HG03457 (cell line): Measurements from ENCODE around the gene KCNH4.
"Not testable (repeated sequence)": the region's sequence is repeated elsewhere in the genome, so short reads cannot be mapped to it uniquely, and the experiment has no call there.

Experiments used
- ATAC-seq: cut with Tn5 transposase; IDR thresholded peaks from one replicate; pipeline ENCODE4 v1.9.1; 2021; ENCODE audit warnings: moderate number of reproducible peaks; ENCODE audit not compliant: unreplicated experiment

Gene KCNH4

DNA sequence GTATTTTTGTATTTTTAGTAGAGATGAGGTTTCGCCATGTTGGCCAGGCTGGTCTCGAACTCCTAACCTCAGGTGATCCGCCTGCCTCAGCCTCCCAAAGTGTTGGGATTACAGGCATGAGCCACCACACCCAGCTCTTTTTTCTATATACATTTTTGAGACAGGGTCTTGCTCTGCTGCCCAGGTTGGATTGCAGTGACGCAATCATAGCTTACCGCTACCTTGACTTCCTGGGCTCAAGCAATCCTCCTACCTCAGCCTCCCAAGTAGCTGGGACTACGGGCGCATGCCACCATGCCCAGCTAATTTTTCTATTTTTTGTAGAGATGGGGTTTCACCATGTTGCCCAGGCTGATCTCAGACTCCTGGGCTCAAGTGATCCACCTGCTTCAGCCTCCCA lies 40.3 kb downstream of the KCNH4 start:
- not testable (repeated sequence) for ATAC-seq

DNA sequence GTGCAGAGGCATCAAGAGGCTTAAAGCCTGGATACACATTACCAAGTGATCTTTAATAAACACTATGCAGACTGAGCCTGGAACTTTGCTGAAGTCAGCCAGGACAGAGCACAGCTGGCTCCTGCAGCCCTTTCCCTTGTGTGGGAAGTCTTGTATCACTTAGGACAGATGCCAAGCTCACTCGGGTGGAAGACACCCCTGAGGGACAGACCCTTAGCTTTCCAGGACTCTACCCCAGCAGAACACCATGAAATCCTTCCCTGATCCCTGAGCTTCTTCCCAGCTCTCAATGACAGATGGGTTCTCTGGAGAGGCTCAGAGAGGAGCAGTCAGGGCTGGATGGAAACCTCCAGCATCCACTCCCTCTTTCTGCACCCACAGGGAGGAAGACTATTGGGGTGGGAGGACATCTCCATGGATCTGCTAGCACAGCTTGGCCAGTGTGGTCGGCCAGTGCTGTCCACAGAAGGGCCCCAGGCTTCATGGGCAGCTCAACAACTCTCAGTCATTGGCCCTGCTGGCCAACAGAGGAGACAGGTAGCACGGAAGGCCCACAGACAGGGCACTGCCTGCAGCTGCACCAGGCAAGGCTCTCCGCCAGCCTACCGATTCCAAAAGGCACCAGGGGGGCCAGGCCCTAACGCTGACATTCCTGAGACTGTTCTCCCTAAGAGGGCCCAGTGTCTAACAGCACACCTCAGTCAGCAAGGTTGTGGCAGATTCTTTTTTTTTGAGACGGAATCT lies 42.0 kb downstream of the KCNH4 start:
- ATAC-seq: no peak

DNA sequence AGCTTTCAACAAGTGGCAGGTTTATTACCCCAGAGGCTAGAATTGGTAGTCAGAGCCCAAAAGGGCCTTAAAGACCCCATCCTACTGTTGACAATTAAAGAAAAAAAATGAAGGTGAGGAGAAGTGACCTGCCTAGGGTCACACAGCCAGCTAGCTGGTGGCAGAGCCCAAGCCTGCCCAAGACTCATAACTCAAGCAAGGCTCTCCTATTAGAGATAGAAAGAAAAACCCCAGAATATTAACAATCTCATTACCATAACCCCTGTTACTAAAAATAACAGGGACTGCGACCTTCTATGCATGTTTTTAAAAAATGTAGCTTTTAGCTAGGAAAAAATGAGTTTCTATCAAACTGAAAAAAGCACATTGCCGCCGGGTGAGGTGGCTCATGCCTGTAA lies 44.3 kb downstream of the KCNH4 start:
- ATAC-seq: no peak

DNA sequence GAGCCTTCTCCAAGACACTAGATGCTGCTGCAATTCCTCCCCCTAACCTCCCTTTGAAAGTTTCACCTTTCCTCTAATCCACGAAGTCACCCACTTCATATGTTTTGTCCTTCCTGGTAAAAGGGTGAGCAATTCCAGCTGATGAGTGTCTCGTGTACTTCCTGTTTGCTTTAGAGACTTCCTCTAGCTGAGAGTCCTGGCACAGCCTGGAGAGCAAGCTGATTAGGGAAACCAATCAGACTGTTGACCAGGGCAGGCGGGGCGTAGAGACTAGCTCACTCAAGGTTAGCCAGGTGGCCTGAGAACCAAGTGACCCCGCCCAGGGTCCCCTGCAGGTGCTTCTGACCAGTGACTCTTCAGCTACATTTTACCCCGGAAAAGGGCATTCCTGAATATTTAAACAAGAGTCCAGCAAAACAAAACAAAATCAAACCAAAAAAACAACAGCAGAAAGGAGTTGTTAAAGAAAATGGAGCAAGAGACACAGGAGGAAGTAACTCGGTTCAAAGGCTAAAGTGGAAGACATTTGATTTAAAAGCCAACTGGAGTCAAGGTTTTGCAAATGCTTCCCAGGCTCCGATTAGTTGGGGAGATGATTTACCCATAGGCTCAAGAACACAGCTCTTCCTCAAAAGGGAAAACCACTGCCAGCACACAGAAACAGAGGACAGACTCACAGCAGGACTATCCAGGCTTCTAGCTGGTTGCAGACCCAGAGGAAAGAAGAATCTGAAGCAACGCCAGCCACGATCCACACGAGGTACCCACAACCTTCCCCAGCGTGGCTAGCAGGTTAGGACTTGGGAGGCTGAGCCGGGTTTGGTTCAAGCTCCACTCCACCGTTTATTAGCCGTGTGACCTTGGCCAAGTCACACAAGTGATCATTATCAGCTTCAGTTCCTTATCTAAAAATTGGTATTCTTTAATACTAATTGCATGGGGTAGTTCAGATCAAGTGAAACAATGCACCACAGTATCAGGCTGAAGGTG lies 45.0 kb downstream of the KCNH4 start:
- ATAC-seq: no peak

DNA sequence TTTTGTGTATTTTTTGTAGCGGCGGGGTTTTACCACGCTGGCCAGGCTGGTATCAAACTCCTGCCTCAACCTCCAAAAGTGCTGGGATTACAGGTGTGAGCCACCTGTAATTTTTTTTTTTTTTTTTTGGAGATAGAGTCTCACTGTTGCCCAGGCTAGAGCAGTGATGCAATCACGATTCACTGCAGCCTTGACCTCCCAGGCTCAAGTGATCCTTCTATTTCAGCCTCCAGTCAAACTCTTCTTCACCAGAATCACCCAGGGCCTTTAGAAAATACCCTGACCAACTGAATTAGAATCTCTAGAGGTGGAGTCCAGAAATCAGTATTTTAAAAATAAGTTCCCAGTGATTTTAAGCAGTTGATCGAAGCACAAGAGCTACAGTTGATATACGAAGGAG lies 45.8 kb downstream of the KCNH4 start:
- no peak for ATAC-seq

DNA sequence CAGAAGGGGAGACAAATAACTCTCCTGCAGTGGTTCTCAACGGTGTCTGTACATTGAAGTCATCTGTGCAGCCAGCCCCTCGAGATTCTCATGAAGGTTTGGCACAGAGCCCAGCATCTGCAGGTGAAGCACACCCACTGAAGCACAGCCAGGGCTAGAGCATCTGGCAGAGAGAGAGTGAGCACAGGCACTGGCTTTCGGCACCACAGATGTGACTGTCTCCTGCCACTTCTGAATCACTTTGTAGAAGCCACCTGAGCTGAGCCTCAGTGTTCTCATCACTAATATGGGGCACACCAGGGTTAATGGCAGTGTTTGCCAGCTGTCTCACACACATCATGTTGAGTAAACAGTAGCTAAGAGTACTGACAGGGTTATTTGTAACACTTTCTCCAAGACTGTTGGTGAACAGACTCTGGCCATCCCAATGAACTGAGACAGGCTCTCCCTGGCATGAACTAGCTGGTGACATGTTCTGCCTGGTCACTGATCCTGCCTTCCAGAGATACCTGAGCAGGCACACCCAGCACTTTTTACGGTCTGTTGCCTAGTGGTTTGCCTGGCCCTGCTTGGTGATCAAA lies 47.4 kb downstream of the KCNH4 start:
- no peak for ATAC-seq

DNA sequence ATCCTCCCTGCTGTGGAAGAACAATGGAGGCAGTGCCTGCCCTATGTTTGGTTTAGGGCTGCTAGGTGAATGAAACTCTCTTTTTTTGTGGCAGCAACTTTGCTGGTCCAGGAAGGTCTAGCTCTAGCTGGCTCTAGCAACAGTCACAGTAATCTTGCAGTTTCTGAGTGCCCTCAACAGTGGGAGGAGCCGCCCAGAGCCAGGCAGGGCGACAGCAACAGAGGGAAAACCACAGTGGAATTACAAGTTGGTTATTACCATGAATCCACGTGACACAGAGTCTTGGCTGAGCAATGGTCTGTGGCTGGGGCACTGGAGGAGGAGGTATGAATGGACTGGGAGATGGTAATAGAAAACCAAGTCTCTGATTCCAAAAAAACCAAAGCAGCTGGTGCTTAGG lies 48.0 kb downstream of the KCNH4 start:
- no peak for ATAC-seq

DNA sequence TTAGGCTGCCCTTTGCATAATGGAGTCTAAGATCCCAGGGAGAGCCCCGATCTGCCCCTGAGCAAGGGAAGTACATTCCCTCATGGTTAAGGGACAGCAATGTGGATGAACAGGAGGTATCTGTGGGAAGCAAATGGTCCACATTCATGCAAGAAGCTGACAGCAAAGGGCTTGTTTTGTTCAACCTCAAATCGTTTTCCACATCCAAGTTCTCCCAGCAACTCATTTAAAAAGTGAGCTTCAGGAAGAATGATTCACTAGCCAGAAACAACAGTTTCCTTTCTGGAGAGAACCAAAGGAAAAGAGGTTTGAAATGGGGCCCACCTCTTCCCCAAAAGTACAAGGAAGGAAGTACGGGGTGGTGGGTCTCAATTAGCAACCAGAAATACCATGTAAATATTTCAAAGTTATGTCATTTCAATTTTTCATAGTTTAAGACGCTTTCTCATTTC lies 48.9 kb downstream of the KCNH4 start:
- ATAC-seq: no peak

DNA sequence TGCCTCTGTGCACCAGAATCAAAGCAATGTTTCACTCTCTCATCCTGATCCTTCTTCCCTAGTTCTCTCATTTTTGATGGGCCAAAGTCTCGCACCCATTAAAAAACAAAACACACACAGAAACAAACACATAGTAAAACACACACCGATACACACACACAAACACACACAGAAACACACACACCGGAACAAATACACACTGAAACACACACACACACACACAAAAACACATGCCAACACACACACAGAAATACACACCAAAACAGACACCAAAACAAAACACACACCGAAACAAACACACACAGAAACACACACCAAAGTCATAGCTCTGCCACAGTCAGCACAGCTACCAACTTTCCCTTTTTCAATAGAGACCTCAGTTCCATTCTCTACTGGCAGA lies 49.7 kb downstream of the KCNH4 start:
- no peak for ATAC-seq

DNA sequence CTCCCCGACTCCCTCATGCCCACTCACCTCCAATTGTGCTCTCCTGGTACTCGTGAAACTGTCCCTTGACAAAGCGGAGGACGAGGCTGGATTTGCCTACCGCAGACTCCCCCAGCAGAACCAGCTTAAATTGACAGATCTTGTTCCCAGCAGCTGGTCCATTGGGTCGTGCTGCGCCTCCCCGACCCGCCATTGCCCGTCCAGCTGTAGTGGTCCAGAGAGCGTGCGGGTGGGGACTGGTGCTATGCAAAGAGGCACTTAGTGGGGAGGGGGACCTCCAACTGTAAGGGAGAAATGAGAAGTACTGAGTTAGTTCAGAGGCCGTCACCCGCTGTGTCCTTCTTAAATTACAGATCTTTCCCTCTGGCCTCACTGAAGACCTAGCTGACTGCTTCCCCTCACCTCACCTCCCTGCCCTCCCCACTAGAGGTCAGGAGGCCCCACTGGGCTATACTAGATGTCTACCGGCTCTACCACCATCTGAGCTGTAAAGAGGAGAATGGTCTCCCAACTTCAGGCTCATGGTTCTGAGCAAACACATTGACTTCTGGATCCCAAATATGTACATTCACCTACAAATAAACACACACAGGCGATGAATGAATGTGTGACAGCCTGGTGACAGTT lies 50.5 kb downstream of the KCNH4 start:
- no peak for ATAC-seq

DNA sequence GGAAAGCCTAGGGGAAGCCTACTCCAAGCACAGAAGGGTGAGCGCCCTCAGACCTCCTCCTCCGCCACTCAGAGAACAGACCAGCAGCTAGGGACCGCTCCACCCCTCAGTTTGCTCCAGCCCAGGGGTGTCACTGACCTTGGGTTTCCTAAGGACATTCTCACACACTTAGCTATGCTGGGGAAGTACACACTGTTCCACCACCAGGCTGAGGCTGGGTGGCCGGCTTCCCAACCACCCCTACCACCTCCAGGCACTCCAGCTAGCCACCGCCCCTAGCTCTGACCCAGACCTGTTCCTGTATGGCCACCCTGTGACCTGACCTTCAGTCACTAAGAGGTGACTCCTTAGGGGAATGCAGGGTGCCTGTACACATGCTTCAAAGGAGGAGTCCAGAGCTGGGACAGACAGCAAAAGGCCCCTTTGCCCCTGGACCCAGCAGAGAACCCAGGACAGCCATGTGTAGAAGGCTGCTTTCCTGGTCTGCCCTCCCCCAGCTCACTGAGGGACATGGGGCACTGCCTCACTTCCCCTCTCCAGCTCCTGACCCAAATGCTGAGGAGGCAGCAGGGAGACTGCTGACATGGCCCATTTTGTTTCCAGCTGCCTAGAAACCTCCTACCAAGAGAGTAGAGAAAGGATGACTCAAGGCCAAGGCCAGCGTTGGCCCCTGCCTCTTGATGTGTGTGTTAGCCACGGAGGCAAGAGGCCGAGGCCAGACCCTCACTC lies 51.7 kb downstream of the KCNH4 start:
- no peak for ATAC-seq

DNA sequence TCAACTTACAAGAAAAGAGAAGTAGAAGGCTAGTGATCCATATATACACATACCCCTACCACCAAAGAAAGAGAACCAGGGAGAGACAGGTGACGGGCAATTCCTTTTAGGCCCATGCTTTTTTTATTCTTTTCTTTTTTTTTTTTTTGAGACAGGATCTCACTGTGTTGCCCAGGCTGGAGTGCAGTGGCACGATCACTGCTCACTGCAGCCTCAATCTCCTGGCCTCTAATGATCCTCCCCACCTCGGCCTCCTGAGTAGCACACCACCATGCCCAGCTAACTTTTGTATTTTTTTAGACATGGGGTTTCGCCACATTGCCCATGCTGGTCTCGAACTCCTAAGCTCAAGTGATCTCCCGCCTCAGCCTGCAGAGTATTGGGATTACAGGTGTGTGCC lies 53.5 kb downstream of the KCNH4 start:
- no peak for ATAC-seq

DNA sequence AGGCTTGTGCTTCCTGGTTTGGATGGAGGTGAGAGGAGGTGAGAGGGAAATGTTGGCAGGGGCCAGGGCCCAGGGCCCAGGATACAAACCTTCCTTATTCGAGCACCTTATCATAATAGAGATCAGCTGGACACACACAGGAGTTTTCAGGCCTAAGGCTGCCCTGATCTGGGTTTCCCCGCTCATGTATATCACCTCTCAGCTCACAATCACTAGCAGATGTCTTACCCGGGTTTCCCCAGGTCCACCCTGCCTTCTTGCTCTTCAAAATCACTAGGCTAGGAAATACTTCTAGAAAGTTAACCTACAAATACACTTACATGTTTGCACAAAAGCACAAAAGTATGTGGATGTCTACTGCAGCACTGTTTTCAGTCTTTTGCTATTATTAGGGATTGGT lies 54.1 kb downstream of the KCNH4 start:
- ATAC-seq: no peak

DNA sequence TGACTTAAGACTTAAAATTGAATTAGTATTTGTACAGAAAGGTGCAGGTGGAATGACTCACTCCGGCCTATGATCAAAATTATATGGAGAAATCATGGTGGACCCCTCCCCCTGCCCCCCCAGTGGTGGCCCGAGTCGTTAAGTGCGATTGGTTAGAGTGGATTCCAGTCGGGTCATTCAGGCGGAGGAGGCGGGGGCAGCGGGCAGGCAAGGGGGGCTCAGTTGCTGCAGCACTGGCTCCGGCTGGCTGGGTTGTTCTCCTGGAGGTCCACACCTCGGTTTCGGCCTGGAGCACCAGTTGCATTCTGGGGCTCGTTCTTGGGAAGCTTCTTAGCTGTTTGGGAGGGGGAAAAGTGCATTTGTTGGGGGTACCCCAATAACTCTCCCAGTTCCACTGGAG lies 55.4 kb downstream of the KCNH4 start:
- no peak for ATAC-seq

DNA sequence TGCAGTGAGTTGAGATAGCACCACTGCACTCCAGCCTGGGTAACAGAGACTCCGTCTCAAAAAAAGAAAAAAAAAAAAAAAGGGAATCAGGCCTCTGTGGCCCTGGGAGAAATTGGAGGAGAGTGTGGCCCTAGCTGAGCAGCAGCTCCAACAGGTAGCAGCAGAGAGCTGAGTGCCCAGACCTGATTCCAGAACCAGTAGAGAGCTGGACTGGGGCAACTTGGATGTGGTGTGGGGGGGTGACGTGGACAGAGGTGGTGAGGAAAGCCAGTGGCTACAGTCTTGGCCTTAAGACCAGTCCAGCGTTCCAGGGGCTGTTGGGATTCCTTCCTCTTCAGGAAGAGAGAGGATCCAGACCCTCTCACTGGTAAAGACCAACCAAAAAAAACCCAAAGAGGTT lies 56.7 kb downstream of the KCNH4 start:
- ATAC-seq: no peak

DNA sequence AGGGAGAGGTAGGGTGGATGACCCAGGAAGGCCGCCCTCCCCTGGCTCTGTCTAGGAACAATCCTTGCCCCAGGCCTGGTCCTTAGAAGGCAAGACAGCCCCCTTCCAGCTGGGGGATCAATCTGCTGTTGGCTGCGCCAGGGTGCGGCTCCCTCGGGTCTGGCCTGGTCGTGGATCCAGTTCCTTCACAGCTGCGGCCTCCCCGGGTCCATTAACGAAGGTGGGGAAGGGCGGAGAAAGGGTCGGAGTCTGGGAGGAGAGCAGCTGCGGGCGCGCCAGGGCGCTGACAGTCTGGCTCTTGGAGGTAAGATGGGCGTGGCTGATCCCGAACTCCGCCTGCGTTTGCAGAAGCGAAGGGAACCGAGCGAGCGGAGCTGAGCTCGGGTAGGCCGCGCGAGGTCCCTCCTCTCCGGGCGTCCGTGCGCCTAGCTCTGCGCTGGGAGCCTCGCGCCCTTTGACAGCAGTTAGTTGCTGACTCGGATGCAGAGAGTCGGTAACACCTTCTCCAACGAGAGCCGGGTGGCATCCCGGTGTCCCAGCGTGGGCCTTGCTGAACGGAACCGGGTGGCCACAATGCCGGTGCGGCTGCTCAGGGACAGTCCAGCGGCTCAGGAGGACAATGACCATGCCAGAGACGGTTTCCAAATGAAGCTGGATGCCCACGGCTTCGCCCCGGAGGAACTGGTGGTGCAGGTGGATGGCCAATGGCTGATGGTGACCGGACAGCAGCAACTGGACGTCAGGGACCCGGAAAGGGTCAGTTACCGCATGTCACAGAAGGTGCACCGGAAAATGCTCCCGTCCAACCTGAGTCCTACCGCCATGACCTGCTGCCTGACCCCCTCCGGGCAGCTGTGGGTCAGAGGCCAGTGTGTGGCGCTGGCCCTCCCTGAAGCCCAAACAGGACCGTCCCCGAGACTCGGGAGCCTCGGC lies 58.3 kb downstream of the KCNH4 start, which contains the start of gene HSPB9:
Gene HSPB9 (plus strand): TSS at position 434 of the 933 bp plus-strand sequence. CDS start 47 bp downstream, at position 481.
- ATAC-seq: no peak

DNA sequence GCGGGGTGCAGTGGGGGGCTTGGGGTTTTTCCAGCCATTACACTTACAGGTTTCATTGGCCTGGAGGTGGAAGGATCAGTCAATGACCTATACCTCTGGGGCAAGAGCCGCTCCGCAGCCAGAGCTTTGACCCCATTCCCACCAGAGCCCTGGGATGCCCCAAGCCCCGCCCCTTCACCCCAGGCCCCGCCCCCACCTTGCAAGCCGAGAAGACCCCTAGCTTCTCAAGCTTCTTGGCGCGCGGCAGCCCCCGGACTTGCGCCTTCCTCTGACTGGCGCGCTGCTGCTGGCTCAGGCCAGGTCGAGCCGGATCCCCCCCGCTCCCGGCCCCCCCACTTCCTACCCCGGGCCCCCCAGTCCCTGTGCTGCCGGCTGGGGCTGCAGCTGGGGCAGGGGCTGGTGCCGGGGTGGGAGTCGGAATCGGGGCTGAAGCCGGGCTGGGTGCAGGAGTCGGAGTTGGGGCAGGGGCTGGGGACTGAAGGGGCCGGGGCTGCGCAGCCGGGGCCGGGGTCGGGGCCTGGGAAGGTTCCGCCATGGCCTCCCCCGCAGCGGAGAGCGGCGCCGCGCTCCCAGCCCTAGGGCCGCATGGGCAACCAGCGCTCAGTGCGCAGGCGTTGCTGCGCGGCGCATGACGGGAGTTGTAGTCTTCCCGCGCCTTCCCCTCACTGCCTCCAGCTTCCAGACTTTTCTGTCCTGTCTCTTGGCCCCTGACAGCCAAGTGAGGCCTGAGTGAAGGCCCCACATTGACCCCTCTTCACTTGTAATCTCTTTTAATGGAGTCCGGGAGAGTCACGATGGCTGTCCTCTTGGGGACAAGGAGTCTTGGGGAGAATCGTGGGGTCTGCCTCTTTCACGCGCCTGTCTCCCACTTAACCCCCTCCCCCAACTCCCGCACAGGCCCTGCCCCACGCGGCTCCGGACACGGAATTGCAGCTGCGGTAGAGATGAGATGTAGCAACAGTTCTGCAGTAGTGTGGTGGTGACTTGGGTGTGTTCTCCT lies 59.9 kb downstream of the KCNH4 start, which contains the start of gene KAT2A:
Gene KAT2A (minus strand): TSS at position 598 of the 1,000 bp plus-strand sequence. CDS start 63 bp downstream, at position 535.
- ATAC-seq: no peak
